Right kidney (tissue), 9 donors: ENCODE data around the gene F2.
"Not testable (repeated sequence)": the region's sequence is repeated elsewhere in the genome, so short reads cannot be mapped to it uniquely, and the experiment has no call there.

Source experiments
- DNase-seq: peaks from one replicate; pipeline ENCODE4 v3.0.0-alpha.2; 2016
- long read RNA-seq, 8 donors: transcript quantifications; one replicate each; lab custom pipeline, GENCODE V29; 2026

The F2 gene
- long read RNA-seq, donor 1, result 0 reads
- long read RNA-seq, donor 2, result 0 reads
- long read RNA-seq, donor 3, result 0 reads
- long read RNA-seq, donor 4, result 0 reads
- long read RNA-seq, donor 5, partial matches to known transcripts, result 30 of 30 reads
- long read RNA-seq, donor 5, other reads (novel, unspliced or antisense), result 0 of 30 reads
- long read RNA-seq, donor 6, result 0 reads
- long read RNA-seq, donor 7, result 0 reads
- long read RNA-seq, donor 8, result 0 reads

DNA sequence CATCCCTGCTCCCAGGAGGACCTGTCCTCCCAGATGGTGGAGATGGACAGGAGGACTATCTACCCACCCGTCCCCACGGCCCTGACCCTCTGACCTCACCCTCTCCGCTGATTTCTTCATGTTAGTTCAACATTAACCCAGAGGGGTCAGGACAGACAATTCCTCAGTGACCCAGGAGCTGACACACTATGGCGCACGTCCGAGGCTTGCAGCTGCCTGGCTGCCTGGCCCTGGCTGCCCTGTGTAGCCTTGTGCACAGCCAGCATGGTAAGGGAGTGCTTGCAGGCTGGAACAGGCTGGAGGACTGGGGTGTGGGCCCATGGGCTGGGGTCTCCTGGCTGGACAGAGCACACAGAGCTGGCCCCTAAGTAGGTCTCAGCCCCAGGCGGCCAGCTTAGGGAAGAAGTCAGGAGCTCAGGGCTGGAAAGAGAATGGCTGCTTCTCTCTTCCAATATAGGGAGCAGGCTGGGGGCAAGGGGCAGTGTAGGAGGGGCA, at the start of gene F2:
F2 (plus strand) TSS at position 166 of the 495 bp plus-strand sequence; CDS start at position 189, 23 bp downstream.
- DNase-seq, result no peak

DNA sequence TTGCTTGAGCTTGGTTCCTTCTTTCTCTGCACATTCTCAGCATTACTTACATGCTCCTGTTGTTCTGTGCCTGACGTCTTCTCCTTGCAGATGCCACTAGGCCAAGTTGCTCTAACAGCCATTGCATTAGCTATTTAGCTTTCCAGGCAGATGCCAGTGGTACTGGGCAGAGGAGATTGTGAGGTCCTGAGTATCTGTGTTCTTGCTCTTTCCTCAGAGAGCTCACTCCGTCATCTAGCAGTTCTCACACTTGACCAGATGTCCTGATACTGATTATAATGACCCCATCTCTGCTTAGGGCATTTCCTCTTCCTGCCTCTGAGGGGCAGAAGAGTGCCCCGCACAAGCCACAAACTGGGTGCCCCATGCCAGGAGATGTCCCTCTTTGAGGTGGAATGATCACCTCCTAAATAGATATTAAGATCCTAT, 49.3 kb upstream of the F2 start:
- DNase-seq, result no peak

DNA sequence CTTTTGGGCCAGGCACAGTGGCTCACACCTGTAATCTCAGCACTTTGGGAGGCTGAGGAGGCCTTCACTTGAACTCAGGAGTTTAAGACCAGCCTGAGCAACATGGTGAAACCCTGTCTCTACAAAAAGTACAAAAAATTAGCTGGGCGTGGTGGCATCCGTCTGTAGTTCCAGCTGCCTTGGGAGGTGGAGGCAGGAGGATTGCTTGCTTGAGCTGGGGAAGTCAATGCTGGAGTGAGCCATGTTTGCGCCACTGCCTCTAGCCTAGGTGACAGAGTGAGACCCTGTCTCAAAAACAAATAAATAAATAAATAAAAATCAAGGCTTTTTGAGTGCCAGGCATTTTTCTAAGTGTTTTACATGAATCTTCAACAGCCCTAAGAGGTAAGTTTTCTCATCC, 48.5 kb upstream of the F2 start:
- DNase-seq, result not testable (repeated sequence)

DNA sequence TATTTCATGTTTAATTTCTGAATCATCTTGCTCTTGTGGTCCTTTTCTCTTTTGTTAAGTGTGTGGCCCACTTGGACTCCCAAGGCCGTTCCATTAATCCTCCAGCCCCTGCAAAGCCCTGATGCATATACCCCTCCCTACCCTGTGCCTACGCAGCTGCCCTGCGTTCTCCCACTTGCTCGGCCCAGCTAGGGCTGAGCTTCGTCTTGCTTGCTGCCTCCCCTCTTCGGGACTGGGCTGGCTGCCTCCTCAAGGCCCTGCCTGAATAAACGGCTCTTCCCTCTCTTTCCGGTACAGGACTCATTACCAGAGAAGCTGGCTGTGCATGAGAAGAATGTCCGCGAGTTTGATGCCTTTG, 47.1 kb upstream of the F2 start:
- DNase-seq, result no peak

DNA sequence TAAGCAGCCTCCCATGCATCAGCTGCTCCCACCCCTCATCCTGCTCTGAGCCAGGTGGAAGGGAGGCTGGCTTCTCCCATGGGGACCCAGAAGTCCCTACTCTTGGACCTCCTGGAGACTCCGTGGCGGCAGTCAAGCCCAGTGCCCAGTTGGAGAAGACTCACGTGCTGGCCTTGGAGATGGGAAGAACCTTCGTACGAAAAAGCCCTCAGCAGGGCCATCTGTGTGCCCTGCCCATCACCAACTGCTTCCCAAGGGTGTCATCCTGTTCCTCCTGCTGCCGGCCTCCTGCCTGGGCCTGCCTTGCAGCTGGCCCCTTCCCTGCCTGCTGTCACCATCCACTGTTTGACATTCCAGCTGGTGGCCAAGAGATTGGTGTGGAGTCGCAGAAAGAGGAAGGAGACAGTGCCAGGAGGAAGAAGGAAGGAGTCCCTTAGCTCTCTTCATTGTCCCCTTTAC, 46.6 kb upstream of the F2 start:
- no peak for DNase-seq

DNA sequence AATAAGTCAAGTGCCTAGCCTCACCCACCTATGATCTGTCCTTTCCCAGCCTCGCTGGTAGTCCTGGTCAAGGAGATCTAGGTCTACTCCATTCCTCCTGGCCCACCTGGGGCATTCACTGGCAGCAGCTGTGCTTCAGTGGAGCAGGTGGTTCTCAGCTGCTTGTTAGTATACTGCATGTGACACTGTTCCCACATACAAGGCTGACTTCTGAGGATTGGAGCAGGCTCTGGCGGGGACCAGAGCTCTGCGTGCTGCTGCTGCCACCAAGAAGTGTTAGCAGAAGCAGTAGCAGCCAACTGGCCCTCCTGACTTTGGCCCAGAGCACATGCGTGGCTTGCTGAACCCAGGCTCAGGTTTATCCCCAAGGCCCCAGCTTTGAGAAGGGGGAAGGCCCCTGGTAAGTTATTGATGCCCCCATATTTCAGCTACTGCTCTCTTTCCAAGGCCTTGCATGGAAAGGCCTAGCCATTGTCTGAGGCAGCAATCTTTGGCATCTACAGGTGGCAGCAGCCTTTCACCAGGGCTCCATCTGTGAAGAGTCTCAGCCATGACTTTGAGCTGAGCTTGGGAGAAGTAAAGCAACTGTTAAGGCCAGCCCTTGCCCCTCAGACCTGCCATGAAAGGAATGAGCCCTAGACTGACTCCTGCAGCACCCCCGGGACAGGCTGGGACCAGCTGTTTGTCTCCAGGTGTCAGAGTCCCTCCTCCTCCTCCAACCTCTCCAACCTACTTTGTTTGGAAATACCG, 45.1 kb upstream of the F2 start:
- DNase-seq, result no peak

DNA sequence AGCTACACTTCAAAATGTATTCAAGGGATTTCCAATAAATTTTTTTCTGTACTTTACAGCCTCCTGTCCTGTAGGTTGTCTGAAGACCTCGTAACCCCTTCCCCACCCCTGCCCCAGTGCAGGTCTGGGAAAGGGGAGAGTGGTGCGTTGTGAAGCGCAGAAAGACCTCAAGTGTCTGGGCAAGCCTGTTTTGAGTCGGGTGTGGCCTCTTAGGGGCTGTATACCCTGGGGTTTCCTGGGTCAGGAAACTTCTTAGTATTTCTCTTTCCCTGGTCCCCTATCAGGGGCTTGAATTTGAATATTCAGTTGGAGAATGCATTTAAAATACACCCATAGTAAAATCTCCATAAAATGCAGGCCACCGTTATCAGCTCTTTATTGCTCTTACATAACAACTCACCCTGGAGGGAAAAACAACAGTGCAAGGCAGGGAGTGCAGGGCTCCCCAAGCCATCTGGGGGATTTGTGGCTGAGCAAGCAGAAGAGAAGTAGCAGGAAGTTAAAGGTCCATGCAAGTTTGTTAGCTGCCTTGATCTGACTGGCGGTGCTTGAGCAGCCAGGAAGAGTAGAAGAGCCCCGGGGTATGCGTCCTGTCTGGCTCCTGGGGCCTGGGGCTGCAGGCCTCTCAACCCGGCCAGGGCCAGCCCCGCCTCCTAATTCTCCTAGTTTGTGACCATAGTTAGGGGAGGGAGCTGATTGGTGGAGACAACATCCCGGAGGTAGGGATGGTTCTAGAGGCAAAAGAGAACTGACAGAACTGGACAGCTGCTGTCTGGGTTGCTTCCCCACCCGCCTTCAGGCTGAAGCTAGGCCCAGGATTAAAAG, 44.3 kb upstream of the F2 start:
- peak; percentile 22 for DNase-seq

DNA sequence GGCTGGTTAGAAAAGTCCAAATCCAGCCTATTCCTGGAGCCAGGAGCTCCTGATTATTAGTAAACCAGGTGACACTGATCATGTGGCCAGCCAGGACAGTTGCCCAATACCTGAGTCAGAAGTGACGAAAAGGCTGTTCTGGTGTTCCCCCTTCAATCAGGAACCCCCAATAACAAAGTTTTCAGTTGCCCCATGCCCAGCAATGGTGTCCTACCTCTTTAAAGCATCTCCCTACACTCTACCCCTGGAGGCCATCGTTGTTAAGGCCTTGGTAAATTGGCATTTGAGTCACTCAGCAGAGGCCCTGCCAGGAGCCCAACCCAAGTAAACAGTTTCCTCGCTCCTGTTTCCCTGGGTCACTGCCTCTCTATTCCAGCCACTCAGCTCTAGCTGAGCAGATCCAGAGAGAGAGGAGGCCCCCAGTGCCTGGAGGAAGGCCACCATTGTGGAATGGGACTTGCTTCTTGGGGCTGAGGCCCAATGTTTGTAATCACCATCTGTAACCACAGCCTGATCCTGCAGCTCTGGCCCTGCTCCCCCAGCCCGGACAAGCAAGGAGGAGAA, 43.6 kb upstream of the F2 start:
- DNase-seq, result peak; percentile 13

DNA sequence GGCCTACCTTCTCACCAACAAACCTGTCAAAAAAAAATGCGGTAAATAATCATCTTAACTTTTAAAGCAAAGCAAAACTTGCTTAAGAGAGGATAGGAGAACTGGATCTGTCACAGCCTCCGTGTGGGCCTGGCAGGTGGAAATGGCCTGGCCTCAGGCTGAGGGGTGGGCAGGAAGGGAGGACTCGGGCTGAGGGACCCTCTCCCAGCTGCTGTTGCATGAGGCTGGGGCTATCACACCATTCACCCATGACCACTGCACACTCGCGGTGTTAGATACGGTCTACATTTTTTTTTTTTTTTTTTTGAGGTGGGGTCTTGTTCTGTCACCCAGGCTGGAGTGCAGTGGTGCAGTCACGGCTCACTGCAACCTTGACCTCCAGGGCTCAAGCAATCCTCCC, 43.1 kb upstream of the F2 start:
- DNase-seq, result no peak

DNA sequence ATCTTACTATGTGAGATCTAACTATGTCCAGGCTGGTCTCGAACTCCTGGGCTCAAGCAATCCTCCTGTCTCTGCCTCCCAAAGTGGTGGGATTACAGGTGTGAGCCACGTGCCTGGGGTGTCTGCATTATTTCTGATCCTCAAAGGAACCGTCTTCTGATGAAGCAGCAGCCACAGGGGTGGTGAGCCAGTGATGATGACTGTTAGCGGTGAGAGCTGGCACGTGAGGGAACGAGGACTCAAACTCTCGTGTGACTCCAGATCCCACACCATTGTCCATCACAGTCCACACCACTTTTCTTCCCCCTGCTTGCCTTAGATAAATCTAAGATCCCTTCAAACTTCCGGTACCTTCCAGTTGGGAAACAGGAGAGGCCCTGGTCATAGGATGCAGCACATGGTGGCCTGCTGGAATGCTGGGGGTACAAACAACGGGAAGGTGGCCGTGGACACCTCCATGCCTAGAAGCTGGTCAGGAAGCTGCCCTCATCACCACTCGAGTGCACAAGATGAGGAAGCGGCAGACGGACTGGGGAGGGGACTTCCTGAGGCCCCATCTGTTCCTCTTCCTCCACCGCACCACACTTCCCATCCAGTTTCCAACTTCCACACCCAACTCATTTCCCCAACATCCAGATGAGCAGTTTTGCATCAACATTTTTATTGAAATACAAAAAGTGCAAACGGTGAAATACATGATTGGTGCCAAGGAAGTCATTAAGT, 42.4 kb upstream of the F2 start:
- DNase-seq, result no peak

DNA sequence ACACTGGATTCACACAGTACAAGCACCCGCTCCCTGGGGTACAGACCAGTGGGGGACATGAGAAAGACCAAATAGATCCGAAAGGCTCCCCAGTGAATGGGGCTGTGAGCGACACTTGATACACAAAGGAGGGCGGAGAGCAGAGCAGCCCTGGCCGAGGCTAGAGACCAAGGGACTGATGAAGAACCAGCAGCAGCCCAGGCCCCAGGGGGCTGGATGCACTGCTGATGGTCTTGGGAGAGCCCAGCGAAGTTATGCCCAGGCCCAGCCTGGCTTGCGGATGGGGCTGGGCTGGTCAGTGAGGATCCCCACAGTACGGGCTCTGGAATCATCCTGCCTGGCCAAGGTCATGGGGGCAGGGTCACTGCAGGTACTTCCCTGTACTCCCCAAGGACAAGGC, 41.8 kb upstream of the F2 start:
- DNase-seq, result no peak

DNA sequence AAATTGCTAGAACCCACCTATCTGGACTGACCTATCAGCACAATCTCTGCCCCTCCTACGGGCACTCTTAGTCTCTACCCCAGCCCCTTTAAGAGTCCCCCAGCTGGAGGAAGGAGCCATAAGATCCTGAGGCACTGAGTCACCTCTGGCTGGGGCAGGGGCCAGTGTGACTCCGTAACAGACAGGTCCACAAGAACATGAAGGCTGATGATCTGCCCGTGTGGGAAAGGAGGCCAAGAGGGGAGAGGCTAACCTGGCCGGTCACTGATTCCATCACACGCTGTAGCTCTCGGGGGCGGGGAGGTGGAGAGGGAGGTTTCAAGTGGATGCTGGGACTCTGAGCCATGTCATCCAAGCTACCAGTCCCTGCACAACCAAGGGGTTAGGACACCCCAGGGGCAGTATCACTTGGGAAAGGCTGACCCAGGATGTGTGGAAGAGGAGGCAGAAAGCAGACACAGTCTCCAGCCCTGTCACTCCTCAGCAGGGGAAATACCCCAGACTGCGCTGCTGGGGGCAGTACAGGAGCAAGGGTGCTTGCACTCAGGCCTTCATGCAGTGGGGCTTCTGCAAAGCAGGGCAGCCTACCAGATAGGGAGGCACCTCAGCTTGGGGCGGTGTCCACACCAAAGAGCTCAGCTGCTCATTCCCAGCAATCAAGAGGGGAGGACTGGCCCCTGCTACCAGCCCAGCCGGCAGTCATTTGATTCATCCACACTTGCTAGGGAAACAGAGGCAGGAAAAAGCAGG, 40.8 kb upstream of the F2 start:
- no peak for DNase-seq

DNA sequence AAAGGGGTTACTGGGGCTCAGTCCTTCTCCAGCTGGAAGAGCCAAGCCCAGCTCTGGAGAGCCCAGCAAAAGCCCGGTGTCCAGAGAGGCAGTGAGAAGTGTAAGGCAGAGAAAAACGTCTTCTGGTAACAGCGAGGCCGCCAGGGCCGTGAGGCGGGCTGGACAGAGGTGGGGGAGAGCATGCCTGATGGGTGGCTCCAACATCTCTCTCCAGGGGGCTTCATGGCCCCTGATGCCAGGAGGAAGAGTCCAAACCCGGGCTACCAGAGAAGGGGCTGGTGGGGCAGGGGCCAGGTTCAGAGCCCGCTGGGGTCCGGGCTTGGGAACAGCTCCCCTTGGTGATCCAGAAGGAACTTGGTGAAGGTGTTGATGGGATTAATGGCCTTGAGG, 40.3 kb upstream of the F2 start:
- no peak for DNase-seq

DNA sequence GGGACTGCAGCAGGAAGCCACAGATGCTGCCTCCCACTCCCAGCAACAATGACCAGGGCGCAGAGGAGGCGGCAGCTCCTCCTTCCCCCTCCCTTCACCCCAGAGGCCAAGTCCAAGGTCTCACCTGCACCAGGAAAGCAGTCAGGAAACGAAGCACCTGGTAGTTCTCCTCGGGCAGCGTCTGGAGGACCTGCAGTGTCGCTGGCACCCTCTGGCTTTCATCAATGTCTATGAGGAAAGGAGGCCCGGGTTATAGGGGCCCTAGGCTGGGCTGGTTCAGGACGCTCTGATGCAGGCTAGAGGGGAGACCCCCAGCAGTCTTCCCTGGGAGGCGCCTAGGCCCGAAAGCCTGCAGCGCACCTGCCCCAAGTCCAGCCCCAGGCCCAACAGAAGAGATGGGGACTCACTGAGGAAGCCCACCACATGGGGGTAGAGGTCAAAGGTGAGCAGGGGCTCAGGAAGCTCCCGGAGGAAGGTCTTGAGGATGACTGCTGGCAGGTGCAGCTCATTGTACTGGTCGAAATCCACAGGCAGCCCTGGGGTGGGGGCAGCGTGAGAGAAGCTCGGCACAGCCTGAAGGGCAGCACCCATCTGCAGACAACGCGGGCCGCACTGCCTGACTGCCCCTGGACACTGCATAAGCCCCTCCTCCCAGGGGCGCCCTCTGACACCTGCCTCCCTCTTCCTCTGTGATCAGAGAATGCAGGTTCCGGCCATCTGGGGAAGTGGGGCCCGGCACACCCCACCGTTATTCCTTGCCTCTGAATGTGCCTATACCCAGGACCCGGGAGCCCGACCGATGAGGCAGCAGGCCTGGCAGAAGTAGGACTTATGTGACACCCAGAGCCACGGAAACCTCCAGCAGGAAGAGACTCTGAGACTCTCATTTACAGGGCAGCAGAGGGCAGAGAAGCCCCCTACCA, 39.5 kb upstream of the F2 start:
- DNase-seq, result no peak

DNA sequence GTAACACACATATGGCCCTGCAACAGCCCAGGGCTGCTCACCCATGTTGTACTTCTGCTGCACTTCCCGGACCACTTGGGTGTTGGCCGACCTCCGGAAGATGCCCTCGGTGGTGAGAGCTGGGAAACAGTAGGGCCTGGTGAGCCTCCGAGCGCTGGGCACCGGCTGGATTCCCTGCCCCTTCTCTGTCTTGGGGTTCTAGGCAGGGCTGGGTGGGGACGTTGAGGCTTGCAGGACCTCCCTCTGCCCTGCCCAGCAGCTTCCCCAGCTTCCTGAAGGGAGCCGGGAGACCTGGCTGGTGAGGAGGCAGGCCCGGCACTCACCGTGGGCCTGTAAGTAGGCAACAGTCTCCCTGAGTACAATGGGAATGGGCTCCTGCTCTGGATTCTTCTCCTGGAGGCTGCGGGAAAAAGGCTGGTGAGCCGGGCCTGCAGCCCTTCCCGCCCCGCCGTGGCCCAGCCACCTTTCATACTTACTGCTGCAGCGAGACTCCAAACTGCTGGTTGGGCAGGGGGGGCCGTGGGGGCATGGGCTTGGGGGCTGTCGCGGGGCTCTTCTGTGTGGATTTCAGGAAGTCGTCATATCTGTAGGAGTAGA, 38.8 kb upstream of the F2 start:
- no peak for DNase-seq

DNA sequence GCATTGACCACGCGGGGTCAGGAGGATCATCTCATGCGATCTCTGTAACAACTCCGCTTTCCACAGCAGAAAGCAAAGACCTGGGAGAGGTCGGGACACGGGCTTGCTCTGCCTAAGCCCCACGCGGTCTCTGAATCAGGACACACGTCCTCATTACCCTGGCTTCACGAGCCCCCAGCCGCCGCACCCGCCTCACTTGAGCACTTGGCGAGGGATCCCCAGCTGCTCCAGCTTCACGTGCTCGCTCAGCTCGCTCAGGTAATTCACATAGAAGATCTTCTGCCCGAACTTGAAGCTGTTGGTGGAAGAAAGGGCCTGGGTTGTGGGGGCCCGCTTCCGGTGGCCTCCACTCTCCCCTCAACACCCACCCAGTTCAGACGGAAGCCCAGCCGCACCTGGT, 38.2 kb upstream of the F2 start:
- no peak for DNase-seq

DNA sequence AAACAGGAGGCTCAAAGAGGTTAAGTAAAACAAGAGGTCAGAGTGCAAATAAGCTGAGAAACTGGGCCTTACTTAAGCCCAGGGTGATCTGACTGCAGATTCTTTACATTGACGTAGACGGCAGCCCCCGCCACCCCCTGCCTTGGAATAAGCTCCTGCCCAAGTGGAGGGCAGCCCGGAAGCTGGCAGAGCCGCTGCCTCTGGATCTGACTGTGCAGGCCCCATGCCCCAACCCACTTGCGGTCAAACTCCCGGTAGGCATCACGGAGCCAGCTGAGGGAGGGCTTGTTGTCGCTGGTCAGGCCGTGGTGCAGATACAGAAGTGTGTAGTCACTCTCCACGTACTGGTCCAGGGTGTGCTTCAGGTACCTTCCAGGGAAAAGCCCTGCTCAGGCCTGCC, 37.2 kb upstream of the F2 start:
- no peak for DNase-seq

DNA sequence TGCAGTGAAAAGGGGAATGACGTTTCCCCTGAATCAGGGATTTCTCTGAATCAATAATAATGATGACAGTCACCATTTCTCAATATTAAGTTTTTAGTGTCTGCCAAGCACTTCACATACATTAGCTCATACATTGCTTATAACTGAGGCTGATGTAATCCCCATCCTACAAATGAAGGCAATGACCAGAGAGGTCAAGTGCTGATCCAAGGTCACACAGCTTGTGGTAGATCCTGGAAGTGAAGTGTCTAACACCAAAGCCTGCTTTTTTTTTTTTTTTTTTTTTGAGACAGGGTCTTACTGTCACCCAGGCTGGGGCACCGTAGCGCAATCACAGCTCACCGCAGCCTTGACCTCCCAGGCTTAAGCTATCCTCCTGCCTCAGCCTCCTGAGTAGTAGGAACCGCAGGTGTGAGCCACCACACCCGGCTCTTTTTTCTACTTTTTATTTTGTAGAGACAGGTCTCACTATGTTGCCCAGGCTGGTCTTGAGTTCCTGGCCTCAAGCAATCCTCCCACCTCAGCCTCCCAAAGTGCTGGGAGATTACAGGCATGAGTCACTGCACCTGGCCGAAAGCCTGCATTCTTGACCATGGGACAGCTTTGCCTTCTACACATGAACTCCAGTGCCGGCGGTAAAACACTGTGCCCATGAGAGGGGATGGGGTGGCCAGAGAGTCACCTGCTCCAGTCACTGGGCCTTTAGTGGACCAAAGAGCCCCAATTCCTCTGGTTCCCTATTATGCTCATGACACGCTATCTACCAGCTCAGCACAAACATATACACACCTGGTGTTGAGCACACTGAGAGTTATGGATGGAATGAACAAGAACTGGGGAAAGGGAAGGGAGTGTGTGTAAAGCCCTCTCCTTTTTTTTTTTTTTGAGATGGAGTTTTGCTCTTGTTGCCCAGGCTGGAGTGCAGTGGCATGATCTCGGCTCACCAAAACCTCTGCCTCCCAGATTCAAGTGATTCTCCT, 36.0 kb upstream of the F2 start:
- DNase-seq, result no peak

DNA sequence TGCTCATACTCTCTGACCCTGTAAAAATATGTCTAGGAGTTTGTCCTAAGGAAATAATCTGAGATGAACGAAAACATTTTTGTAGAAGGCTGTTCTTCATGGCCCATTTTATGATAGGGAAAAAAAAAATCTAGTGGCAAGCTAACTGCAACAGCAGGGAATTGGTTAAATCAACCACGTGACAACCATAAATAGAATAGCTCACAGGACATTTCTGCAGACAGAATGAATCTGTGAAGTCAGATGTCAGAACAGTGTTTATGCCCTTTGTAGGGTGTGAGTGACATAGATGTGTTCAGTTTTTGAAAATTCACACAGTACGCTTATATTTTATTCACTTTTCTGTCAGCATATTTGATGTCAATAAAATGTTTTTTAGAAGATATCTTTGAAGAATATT, 34.6 kb upstream of the F2 start:
- no peak for DNase-seq
